Subcutaneous adipose tissue (tissue), 4 donors: Measurements from ENCODE around the gene PCDH17. TPM values are rescaled to one million over a fixed set of nuclear protein-coding genes. Genes with fewer than 3 reads are reported as not detected.

Experiments
- CTCF ChIP-seq: fragments of 450-650 bp; IDR thresholded peaks from one replicate; pipeline ENCODE4 v1.5.1; 2016; ENCODE audit warnings: low read depth, mild to moderate bottlenecking, control low read depth, antibody characterized with exemption, moderate library complexity
- total RNA-seq, 4 donors: library from RNA; depleted of rRNA; stranded (reverse); fragments of >200 nt; gene quantifications; one replicate each; pipeline ENCODE4 v1.1.0, GENCODE V29; 2016

Gene PCDH17
- total RNA-seq, 4 donors from 2014 or later: 0.68 to 5.7 (median 2.4) TPM

- TF ChIP-seq CTCF: no peak
Measured at GRCh38 chr13:57636816-57637215, 5.3 kb downstream of the PCDH17 start.

- TF ChIP-seq CTCF: no peak
Measured at GRCh38 chr13:57637515-57637914, 6.0 kb downstream of the PCDH17 start.

- TF ChIP-seq CTCF: no peak
Measured at GRCh38 chr13:57638186-57638890, 6.8 kb downstream of the PCDH17 start.

GRCh38 chr13:57640607-57641006, 9.1 kb downstream of the PCDH17 start:
- no peak for TF ChIP-seq CTCF

GRCh38 chr13:57641051-57641450, 9.5 kb downstream of the PCDH17 start:
- no peak for TF ChIP-seq CTCF

- no peak for TF ChIP-seq CTCF
Measured at GRCh38 chr13:57644106-57644505, 12.6 kb downstream of the PCDH17 start.

- TF ChIP-seq CTCF: no peak
Measured at GRCh38 chr13:57653229-57653989, 21.9 kb downstream of the PCDH17 start.
